Peyer's patch (tissue), 4 donors: ENCODE measurements around the gene NKTR.

ENCODE experiments used
- POLR2A ChIP-seq, 2 donors: fragments of 450-650 bp; IDR thresholded peaks; one replicate each; pipeline ENCODE4 v1.5.1; 2017; ENCODE audit warnings: antibody characterized with exemption in 2 of 2, mild to moderate bottlenecking in 2 of 2, moderate library complexity in 2 of 2
- TF ChIP-seq, protein P1 (sequence below), 6 experiments: fragments of 450-650 bp in 4 of 6; fragments of 200-600 bp in 2 of 6; sonication (generic) in 1 of 6; IDR thresholded peaks; one replicate each; pipeline ENCODE4 v1.5.1; 2017 to 2019; ENCODE audit warnings: antibody characterized with exemption in 6 of 6, mild to moderate bottlenecking in 3 of 6, moderate library complexity in 1 of 6

DNA sequence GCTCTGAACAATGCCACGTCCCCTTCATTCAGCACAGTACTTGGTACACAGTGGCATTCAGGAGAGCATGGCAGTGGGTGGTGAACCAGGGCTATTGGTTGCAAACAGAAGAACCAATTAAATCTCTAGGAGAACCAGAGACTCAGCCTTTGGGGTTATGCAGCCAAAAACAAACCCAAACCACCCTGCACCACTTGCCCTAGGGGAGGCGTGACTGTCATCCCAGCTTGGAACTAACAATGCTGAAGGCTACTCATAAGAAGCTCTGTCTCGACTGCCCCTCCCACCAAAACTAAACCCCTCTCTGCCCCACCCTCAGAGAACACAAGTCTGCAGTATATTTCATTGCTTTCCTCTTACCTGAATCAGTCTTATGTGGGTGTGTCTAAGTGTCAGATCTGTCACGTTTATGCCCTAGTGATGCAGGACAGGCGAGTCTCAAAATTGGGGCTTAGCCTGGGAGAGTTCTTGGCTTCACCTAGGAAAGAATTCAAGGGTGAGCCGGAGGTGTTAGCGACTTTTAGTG is 69.6 kb downstream of the NKTR start:
- TF ChIP-seq POLR2A (IDR thresholded peaks at IDR 0.05) = no peak
- TF ChIP-seq, protein P1, sequence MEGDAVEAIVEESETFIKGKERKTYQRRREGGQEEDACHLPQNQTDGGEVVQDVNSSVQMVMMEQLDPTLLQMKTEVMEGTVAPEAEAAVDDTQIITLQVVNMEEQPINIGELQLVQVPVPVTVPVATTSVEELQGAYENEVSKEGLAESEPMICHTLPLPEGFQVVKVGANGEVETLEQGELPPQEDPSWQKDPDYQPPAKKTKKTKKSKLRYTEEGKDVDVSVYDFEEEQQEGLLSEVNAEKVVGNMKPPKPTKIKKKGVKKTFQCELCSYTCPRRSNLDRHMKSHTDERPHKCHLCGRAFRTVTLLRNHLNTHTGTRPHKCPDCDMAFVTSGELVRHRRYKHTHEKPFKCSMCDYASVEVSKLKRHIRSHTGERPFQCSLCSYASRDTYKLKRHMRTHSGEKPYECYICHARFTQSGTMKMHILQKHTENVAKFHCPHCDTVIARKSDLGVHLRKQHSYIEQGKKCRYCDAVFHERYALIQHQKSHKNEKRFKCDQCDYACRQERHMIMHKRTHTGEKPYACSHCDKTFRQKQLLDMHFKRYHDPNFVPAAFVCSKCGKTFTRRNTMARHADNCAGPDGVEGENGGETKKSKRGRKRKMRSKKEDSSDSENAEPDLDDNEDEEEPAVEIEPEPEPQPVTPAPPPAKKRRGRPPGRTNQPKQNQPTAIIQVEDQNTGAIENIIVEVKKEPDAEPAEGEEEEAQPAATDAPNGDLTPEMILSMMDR (IDR thresholded peaks at IDR 0.05) = no peak
